SK-N-SH (cell line): ENCODE data around the gene PTEN. TPM values are rescaled to one million over a fixed set of nuclear protein-coding genes. Genes with fewer than 3 reads are reported as not detected.

Source experiments
- CTCF ChIA-PET: fragments of 300-600, 350-600 bp; formaldehyde crosslinking; extraction: SDS; loops from one replicate; lab custom pipeline; 2021; lab: Yijun Ruan, JAX
- POLR2A ChIA-PET: fragments of 350-600 bp; sonication (Branson Sonifier 250); formaldehyde crosslinking; extraction: SDS; loops from one replicate; lab custom pipeline; 2020; ENCODE audit warnings: antibody characterized with exemption, inconsistent platforms; lab: Yijun Ruan, JAX
- DNase-seq: peaks from one replicate; pipeline ENCODE4 v3.0.0; 2012
- H2AFZ ChIP-seq: fragments of 200-600 bp; sonication (generic); 2 replicates; pipeline ENCODE4 v1.8.1; 2016; ENCODE audit warnings: antibody characterized with exemption, mild to moderate bottlenecking, low read depth
- H3F3A ChIP-seq: fragments of 200-600 bp; sonication (generic); replicated peaks from 2 replicates; pipeline ENCODE3; 2016; ENCODE audit warnings: antibody characterized with exemption, mild to moderate bottlenecking; ENCODE audit not compliant: insufficient read depth
- H3K27ac ChIP-seq, 2 experiments: fragments of 200-500 bp in 1 of 2; fragments of 200-600 bp in 1 of 2; sonication (Bioruptor generic) in 1 of 2; sonication (generic), shearing (Covaris generic) in 1 of 2; 2 replicates each; pipeline versions ENCODE4 v1.5.1 to v1.6.1; 2014 to 2016; ENCODE audit warnings: low read depth in 2 of 2, inconsistent platforms in 1 of 2, low read length in 1 of 2, mild to moderate bottlenecking in 1 of 2, mixed read lengths in 1 of 2
- H3K27me3 ChIP-seq: fragments of 200-600 bp; sonication (generic), shearing (Covaris generic); 2 replicates; pipeline ENCODE4 v1.6.1; 2016; ENCODE audit warnings: mixed run types; ENCODE audit not compliant: insufficient read depth
- H3K36me3 ChIP-seq, 2 experiments: fragments of 200-500 bp in 1 of 2; fragments of 200-600 bp in 1 of 2; sonication (Bioruptor generic) in 1 of 2; sonication (generic) in 1 of 2; replicated peaks in 1 of 2; 2 replicates each; pipeline versions ENCODE3 to v1.5.1; 2014 to 2016; ENCODE audit warnings: low read length in 1 of 2, mild to moderate bottlenecking in 1 of 2; ENCODE audit not compliant: insufficient read depth in 2 of 2, control insufficient read depth in 1 of 2
- H3K4me1 ChIP-seq, 2 experiments: fragments of 200-500 bp in 1 of 2; fragments of 200-600 bp in 1 of 2; sonication (Bioruptor generic) in 1 of 2; sonication (generic), shearing (Covaris generic) in 1 of 2; 2 replicates each; pipeline versions ENCODE4 v1.5.1 to v1.6.1; 2014 to 2016; ENCODE audit warnings: low read depth in 1 of 2, low read length in 1 of 2, mixed run types in 1 of 2; ENCODE audit not compliant: insufficient read depth in 2 of 2, control insufficient read depth in 1 of 2
- H3K4me2 ChIP-seq: fragments of 200-600 bp; sonication (generic), shearing (Covaris generic); 2 replicates; pipeline ENCODE4 v1.6.1; 2017; ENCODE audit warnings: mixed run types
- H3K4me3 ChIP-seq, 2 experiments: fragments of 200-500 bp in 1 of 2; fragments of 200-600 bp in 1 of 2; sonication (Bioruptor generic) in 1 of 2; sonication (generic), shearing (Covaris generic) in 1 of 2; 2 replicates each; pipeline versions ENCODE4 v1.5.1 to v1.8.1; 2014 to 2016; ENCODE audit warnings: low read depth in 2 of 2, inconsistent platforms in 1 of 2, low read length in 1 of 2, mild to moderate bottlenecking in 1 of 2, mixed read lengths in 1 of 2, moderate library complexity in 1 of 2
- H3K79me2 ChIP-seq: fragments of 200-600 bp; sonication (generic); 2 replicates; pipeline ENCODE4 v1.8.1; 2017; ENCODE audit warnings: mild to moderate bottlenecking; ENCODE audit not compliant: insufficient read depth
- H3K9ac ChIP-seq: fragments of 200-600 bp; sonication (generic); 2 replicates; pipeline ENCODE4 v1.6.1; 2017; ENCODE audit warnings: mixed run types
- H3K9me2 ChIP-seq: fragments of 200-600 bp; sonication (generic); 2 replicates; pipeline ENCODE4 v1.6.1; 2017; ENCODE audit warnings: mixed run types
- H3K9me3 ChIP-seq: fragments of 200-600 bp; sonication (generic); 2 replicates; pipeline ENCODE4 v1.6.1; 2017; ENCODE audit warnings: mixed run types, mild to moderate bottlenecking, moderate library complexity
- H4K20me1 ChIP-seq: fragments of 200-600 bp; sonication (generic); 2 replicates; pipeline ENCODE4 v1.6.1; 2017; ENCODE audit warnings: mild to moderate bottlenecking, mixed run types; ENCODE audit not compliant: insufficient read depth
- FOSL2 ChIP-seq: IDR thresholded peaks from 2 replicates; pipeline ENCODE4 v1.4.0; 2012; ENCODE audit warnings: low read depth, mild to moderate bottlenecking, moderate library complexity, borderline replicate concordance
- FOXM1 ChIP-seq: IDR thresholded peaks from 2 replicates; pipeline ENCODE4 v1.4.0; 2012; ENCODE audit warnings: low read depth, mild to moderate bottlenecking
- GABPA ChIP-seq: IDR thresholded peaks from 2 replicates; pipeline ENCODE4 v1.4.0; 2012; ENCODE audit warnings: low read depth, mild to moderate bottlenecking
- JUND ChIP-seq: IDR thresholded peaks from 2 replicates; pipeline ENCODE4 v1.4.0; 2012
- RAD21 ChIP-seq: IDR thresholded peaks from 2 replicates; pipeline ENCODE4 v1.6.1; 2012; ENCODE audit warnings: mild to moderate bottlenecking, low read length
- RFX5 ChIP-seq: IDR thresholded peaks from 2 replicates; pipeline ENCODE4 v1.6.1; 2012; ENCODE audit warnings: mild to moderate bottlenecking, improper control_type of control experiment, low read length
- SMC3 ChIP-seq: IDR thresholded peaks from 2 replicates; pipeline ENCODE4 v1.6.1; 2012; ENCODE audit warnings: low read depth, low read length, improper control_type of control experiment
- TAF1 ChIP-seq: IDR thresholded peaks from 2 replicates; pipeline ENCODE4 v1.6.1; 2012; ENCODE audit warnings: low read depth, mild to moderate bottlenecking, low read length, moderate library complexity, borderline replicate concordance
- TEAD4 ChIP-seq: IDR thresholded peaks from 2 replicates; pipeline ENCODE4 v1.4.0; 2012; ENCODE audit warnings: mild to moderate bottlenecking, borderline replicate concordance; ENCODE audit not compliant: insufficient read depth
- YY1 ChIP-seq: IDR thresholded peaks from 2 replicates; pipeline ENCODE4 v1.4.0; 2012; ENCODE audit warnings: low read depth, mild to moderate bottlenecking
- WGBS: methylation state at CpG from one replicate; pipeline ENCODE4 v1.1.6; 2017; ENCODE audit warnings: low lambda C conversion rate; 5-methylcytosine and 5-hydroxymethylcytosine counted together
- polyA plus RNA-seq, 3 experiments: library from polyadenylated mRNA; depleted of rRNA; stranded (reverse); fragments of >200 nt; gene quantifications; 2 replicates each; pipeline ENCODE4 v1.2.3, GENCODE V29; 2012
- TF ChIP-seq, protein P1 (sequence below): IDR thresholded peaks from 2 replicates; pipeline ENCODE4 v1.6.1; 2012; ENCODE audit warnings: mild to moderate bottlenecking, low read depth, low read length, moderate library complexity
- TF ChIP-seq, protein P2 (sequence below): fragments of 200-600 bp; sonication (generic); IDR thresholded peaks from 2 replicates; pipeline ENCODE4 v1.6.1; 2017; ENCODE audit warnings: antibody characterized with exemption, mild to moderate bottlenecking, moderate library complexity
- TF ChIP-seq, protein P3 (sequence below): IDR thresholded peaks from 2 replicates; pipeline ENCODE4; 2012
- TF ChIP-seq, protein P4 (sequence below): IDR thresholded peaks from 2 replicates; pipeline ENCODE4 v1.4.0; 2012; ENCODE audit warnings: low read depth
- TF ChIP-seq, protein P5 (sequence below): fragments of 150-350 bp; IDR thresholded peaks from 2 replicates; pipeline ENCODE4 v1.6.1; 2016; ENCODE audit warnings: mild to moderate bottlenecking, low read depth, low read length
- TF ChIP-seq, protein P6 (sequence below): fragments of 150-350 bp; IDR thresholded peaks from 2 replicates; pipeline ENCODE4 v1.6.1; 2017; ENCODE audit warnings: antibody characterized with exemption, low read length, low read depth, borderline replicate concordance

PTEN gene
- polyA plus RNA-seq, 1 of the 3 experiments (the other 2 are of a cell fraction), result 12.8 TPM

DNA sequence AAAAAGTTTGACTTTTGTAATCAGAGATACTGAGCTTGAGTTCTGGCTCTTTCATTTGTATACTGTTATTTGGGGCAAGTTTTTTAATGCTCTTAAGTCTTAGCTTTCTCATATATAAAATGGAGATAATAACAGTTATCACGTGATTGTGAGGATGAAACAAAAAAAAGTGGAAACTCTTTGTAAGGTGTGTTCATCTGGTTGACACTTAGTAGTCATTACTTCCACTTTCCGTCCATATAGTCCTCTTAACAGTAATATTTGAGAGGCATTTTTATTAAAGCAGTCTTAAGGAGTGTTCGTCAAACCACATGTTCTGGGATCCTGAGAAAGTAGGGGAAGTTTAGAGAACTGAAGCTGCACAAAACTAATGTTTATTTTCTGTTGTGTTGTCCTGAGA lies 65.6 kb downstream of the PTEN start (continued):
- TF ChIP-seq, protein P1, sequence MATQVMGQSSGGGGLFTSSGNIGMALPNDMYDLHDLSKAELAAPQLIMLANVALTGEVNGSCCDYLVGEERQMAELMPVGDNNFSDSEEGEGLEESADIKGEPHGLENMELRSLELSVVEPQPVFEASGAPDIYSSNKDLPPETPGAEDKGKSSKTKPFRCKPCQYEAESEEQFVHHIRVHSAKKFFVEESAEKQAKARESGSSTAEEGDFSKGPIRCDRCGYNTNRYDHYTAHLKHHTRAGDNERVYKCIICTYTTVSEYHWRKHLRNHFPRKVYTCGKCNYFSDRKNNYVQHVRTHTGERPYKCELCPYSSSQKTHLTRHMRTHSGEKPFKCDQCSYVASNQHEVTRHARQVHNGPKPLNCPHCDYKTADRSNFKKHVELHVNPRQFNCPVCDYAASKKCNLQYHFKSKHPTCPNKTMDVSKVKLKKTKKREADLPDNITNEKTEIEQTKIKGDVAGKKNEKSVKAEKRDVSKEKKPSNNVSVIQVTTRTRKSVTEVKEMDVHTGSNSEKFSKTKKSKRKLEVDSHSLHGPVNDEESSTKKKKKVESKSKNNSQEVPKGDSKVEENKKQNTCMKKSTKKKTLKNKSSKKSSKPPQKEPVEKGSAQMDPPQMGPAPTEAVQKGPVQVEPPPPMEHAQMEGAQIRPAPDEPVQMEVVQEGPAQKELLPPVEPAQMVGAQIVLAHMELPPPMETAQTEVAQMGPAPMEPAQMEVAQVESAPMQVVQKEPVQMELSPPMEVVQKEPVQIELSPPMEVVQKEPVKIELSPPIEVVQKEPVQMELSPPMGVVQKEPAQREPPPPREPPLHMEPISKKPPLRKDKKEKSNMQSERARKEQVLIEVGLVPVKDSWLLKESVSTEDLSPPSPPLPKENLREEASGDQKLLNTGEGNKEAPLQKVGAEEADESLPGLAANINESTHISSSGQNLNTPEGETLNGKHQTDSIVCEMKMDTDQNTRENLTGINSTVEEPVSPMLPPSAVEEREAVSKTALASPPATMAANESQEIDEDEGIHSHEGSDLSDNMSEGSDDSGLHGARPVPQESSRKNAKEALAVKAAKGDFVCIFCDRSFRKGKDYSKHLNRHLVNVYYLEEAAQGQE, result no peak
- TF ChIP-seq, protein P2, sequence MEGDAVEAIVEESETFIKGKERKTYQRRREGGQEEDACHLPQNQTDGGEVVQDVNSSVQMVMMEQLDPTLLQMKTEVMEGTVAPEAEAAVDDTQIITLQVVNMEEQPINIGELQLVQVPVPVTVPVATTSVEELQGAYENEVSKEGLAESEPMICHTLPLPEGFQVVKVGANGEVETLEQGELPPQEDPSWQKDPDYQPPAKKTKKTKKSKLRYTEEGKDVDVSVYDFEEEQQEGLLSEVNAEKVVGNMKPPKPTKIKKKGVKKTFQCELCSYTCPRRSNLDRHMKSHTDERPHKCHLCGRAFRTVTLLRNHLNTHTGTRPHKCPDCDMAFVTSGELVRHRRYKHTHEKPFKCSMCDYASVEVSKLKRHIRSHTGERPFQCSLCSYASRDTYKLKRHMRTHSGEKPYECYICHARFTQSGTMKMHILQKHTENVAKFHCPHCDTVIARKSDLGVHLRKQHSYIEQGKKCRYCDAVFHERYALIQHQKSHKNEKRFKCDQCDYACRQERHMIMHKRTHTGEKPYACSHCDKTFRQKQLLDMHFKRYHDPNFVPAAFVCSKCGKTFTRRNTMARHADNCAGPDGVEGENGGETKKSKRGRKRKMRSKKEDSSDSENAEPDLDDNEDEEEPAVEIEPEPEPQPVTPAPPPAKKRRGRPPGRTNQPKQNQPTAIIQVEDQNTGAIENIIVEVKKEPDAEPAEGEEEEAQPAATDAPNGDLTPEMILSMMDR, result no peak
- TF ChIP-seq RAD21, result no peak
- no peak for TF ChIP-seq GABPA
- TF ChIP-seq, protein P3, sequence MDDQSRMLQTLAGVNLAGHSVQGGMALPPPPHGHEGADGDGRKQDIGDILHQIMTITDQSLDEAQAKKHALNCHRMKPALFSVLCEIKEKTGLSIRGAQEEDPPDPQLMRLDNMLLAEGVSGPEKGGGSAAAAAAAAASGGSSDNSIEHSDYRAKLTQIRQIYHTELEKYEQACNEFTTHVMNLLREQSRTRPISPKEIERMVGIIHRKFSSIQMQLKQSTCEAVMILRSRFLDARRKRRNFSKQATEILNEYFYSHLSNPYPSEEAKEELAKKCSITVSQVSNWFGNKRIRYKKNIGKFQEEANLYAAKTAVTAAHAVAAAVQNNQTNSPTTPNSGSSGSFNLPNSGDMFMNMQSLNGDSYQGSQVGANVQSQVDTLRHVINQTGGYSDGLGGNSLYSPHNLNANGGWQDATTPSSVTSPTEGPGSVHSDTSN, result no peak
- TF ChIP-seq, protein P4, sequence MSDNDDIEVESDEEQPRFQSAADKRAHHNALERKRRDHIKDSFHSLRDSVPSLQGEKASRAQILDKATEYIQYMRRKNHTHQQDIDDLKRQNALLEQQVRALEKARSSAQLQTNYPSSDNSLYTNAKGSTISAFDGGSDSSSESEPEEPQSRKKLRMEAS, result no peak
- no peak for TF ChIP-seq JUND
- no peak for TF ChIP-seq FOSL2

DNA sequence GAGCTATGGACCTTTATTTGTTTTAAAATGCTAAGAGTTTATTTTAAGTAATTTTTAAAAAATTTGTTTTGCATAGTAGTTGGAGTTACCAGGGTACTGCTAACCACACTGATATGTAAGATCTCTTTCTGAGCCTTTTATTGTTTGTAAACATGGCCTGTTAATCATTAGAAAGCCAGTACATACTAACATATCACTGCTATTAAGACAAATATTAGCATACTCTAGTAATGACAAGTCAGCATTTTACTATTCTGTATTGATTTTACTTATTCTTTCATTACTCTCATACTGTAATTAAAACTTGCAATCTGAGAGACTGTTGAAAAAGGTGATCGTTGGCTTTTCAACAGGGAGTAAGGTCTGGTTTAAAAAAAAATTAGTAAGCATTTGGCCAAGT lies 66.7 kb downstream of the PTEN start:
- peaks cover 14 to 62% of the 10 kb centered on the region in 2 experiments; a peak in 2 of 4 replicates for H3K4me1 ChIP-seq
- CTCF ChIA-PET, result no interaction called here

More for the DNA sequence above, 66.7 kb downstream of the PTEN start:
- DNase-seq, result no peak
- H3K36me3 ChIP-seq, result peaks cover 26 to 42% of the 10 kb centered on the region in 2 experiments
- TF ChIP-seq TEAD4, result no peak
- TF ChIP-seq, protein P5, sequence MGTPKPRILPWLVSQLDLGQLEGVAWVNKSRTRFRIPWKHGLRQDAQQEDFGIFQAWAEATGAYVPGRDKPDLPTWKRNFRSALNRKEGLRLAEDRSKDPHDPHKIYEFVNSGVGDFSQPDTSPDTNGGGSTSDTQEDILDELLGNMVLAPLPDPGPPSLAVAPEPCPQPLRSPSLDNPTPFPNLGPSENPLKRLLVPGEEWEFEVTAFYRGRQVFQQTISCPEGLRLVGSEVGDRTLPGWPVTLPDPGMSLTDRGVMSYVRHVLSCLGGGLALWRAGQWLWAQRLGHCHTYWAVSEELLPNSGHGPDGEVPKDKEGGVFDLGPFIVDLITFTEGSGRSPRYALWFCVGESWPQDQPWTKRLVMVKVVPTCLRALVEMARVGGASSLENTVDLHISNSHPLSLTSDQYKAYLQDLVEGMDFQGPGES, result no peak
- TF ChIP-seq FOSL2, result no peak
- no peak for TF ChIP-seq TAF1
- TF ChIP-seq SMC3, result no peak
- no peak for TF ChIP-seq FOXM1
- TF ChIP-seq RFX5, result no peak
- no peak for TF ChIP-seq YY1
- TF ChIP-seq, protein P6, sequence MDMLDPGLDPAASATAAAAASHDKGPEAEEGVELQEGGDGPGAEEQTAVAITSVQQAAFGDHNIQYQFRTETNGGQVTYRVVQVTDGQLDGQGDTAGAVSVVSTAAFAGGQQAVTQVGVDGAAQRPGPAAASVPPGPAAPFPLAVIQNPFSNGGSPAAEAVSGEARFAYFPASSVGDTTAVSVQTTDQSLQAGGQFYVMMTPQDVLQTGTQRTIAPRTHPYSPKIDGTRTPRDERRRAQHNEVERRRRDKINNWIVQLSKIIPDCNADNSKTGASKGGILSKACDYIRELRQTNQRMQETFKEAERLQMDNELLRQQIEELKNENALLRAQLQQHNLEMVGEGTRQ, result no peak
- H3K4me3 ChIP-seq, result no peak overlapping the region
- peaks cover 50% of the 10 kb centered on the region for H3F3A ChIP-seq
- H3K9me3 ChIP-seq, result no peaks in the 10 kb centered on the region
- H3K9me2 ChIP-seq, result no peaks in the 10 kb centered on the region
- peaks cover 37% of the 10 kb centered on the region; the same call in 1 of the 2 replicates for H4K20me1 ChIP-seq
- no peak overlapping the region for H3K4me2 ChIP-seq
- no peak overlapping the region for H3K9ac ChIP-seq
- 56% methylated on average over 1 of the region's 1 CpG for WGBS
- H2AFZ ChIP-seq, result no peak overlapping the region
- peak overlapping the region in 1 of 2 experiments; percentile 91; a peak in 3 of 4 replicates for H3K27ac ChIP-seq
- peaks cover 83% of the 10 kb centered on the region for H3K79me2 ChIP-seq
- POLR2A ChIA-PET, result no interaction called here
- H3K27me3 ChIP-seq, result no peaks in the 10 kb centered on the region
